HepG2 (cell line): ENCODE data around the gene MIPEP. TPM values are rescaled to one million over a fixed set of nuclear protein-coding genes. Genes with fewer than 3 reads are reported as not detected.

Source experiments
- ATAC-seq: fragments of 200-7000 bp; cut with Tn5 transposase; 3 replicates; pipeline ENCODE4 v1.9.1; 2020; ENCODE audit warnings: mild to moderate bottlenecking, moderate library complexity
- BruUV-seq: library from RNA; stranded (reverse); fragments of 400-500 nt; replicated peaks from 2 replicates; lab custom pipeline; 2021; lab: Mats Ljungman, UMichigan
- CTCF ChIA-PET: fragments of 300-600 bp; formaldehyde crosslinking; extraction: SDS; loops from one replicate; lab custom pipeline; 2021; ENCODE audit warnings: low total read pairs, inconsistent platforms, low intra/inter-chr PET ratio; lab: Yijun Ruan, JAX
- POLR2A ChIA-PET: fragments of 350-600 bp; sonication (Branson Sonifier 250); formaldehyde crosslinking; loops from one replicate; lab custom pipeline; 2020; ENCODE audit warnings: antibody characterized with exemption, inconsistent platforms; lab: Yijun Ruan, JAX
- DNase-seq: peaks from one replicate; pipeline ENCODE4 v3.0.0-alpha.2; 2015; ENCODE audit warnings: low spot score
- FAIRE-seq: peaks from 3 replicates; lab custom pipeline; 2011; peaks lifted over from hg19 to GRCh38; lab: Jason Lieb, UNC
- H2AFZ ChIP-seq: one replicate; pipeline ENCODE4 v1.6.1; 2011; ENCODE audit warnings: low read length, inconsistent platforms
- H3K27ac ChIP-seq: fragments of 300-600 bp; 3 replicates; pipeline ENCODE4 v1.8.0; 2011; ENCODE audit warnings: mixed run types, mild to moderate bottlenecking, mixed read lengths, low read length, inconsistent platforms; ENCODE audit not compliant: insufficient read depth; ENCODE audit errors: extremely low read length
- H3K27me3 ChIP-seq, 2 experiments: fragments of 200-600 bp in 1 of 2; 2 replicates in 1 of 2; 3 replicates in 1 of 2; pipeline versions ENCODE4 v1.6.0 to v1.8.0; 2011; ENCODE audit warnings: low read length in 2 of 2, mild to moderate bottlenecking in 2 of 2, moderate library complexity in 2 of 2, inconsistent platforms in 1 of 2; ENCODE audit not compliant: insufficient read depth in 2 of 2, control insufficient read depth in 1 of 2
- H3K36me3 ChIP-seq, 2 experiments: fragments of 200-600 bp in 1 of 2; replicated peaks in 1 of 2; 2 replicates in 1 of 2; 3 replicates in 1 of 2; pipeline versions ENCODE4 v1.5.1 to v1.8.0; 2011; ENCODE audit warnings: low read length in 2 of 2, inconsistent platforms in 1 of 2; ENCODE audit not compliant: insufficient read depth in 2 of 2, control insufficient read depth in 1 of 2
- H3K4me1 ChIP-seq: 2 replicates; pipeline ENCODE4 v1.5.1; 2012; ENCODE audit warnings: low read length, inconsistent platforms; ENCODE audit not compliant: insufficient read depth
- H3K4me2 ChIP-seq: 2 replicates; pipeline ENCODE4 v1.6.0; 2011; ENCODE audit warnings: low read depth, low read length, inconsistent platforms
- H3K4me3 ChIP-seq, 3 experiments: fragments of 200-600 bp in 1 of 3; sonication (generic), shearing (Covaris generic) in 1 of 3; replicated peaks in 1 of 3; 2 replicates each; pipeline ENCODE4 v1.5.1; 2011 to 2016; ENCODE audit warnings: low read length in 3 of 3, inconsistent platforms in 2 of 3, low read depth in 2 of 3, mild to moderate bottlenecking in 2 of 3, control low read depth in 1 of 3, mixed read lengths in 1 of 3; ENCODE audit not compliant: insufficient read depth in 1 of 3
- H3K79me2 ChIP-seq: one replicate; pipeline ENCODE4 v1.6.1; 2011; ENCODE audit warnings: low read length, inconsistent platforms; ENCODE audit not compliant: insufficient read depth
- H3K9ac ChIP-seq: 2 replicates; pipeline ENCODE4 v1.6.0; 2011; ENCODE audit warnings: mild to moderate bottlenecking, low read depth, low read length, inconsistent platforms; ENCODE audit not compliant: insufficient read depth
- H3K9me3 ChIP-seq: 2 replicates; pipeline ENCODE4 v1.5.1; 2012; ENCODE audit warnings: mild to moderate bottlenecking, low read length
- H4K20me1 ChIP-seq: 2 replicates; pipeline ENCODE4 v1.6.0; 2011; ENCODE audit warnings: inconsistent platforms, mild to moderate bottlenecking, low read length, moderate library complexity; ENCODE audit not compliant: insufficient read depth
- GATAD2A ChIP-seq: IDR thresholded peaks from 2 replicates; pipeline ENCODE4 v1.6.1; 2016
- KLF15 ChIP-seq: sonication (generic); formaldehyde crosslinking; IDR thresholded peaks from 2 replicates; pipeline ENCODE4 v1.8.1; 2023; ENCODE audit warnings: borderline replicate concordance, mild to moderate bottlenecking, inconsistent platforms, missing genetic modification reagents, mixed read lengths
- MAZ ChIP-seq, 2 experiments: sonication (generic) in 1 of 2; formaldehyde crosslinking in 1 of 2; IDR thresholded peaks; 2 replicates each; pipeline versions ENCODE4 v1.5.0 to v1.6.1; 2012 to 2020; ENCODE audit warnings: low read depth in 2 of 2, mild to moderate bottlenecking in 2 of 2, borderline replicate concordance in 1 of 2, improper control_type of control experiment in 1 of 2, low read length in 1 of 2, missing genetic modification reagents in 1 of 2, moderate library complexity in 1 of 2
- ZNF34 ChIP-seq: sonication (generic); formaldehyde crosslinking; IDR thresholded peaks from 2 replicates; pipeline ENCODE4 v1.4.0; 2020; ENCODE audit warnings: mild to moderate bottlenecking, missing genetic modification reagents, borderline replicate concordance
- ZNF557 ChIP-seq: sonication (generic); formaldehyde crosslinking; IDR thresholded peaks from 2 replicates; pipeline ENCODE4 v1.4.0; 2020; ENCODE audit warnings: missing genetic modification reagents
- WGBS: methylation state at CpG from one replicate; pipeline ENCODE4 v1.1.6; 2017; ENCODE audit warnings: low lambda C conversion rate; 5-methylcytosine and 5-hydroxymethylcytosine counted together
- in situ Hi-C: cut with HindIII; loops from 2 replicates; pipeline ENCODE4 v1.10.0; 2017; ENCODE audit warnings: low pct_unique_long_range_greater_than_20kb; ENCODE audit not compliant: extremely low pct_ligation_motif_present
- intact Hi-C: fragments of 100-400 bp; cut with micrococcal nuclease; formaldehyde crosslinking; loops from one replicate; pipeline ENCODE4 v1.10.0; 2022; ENCODE audit not compliant: unreplicated experiment
- polyA plus RNA-seq, 8 experiments: library from polyadenylated mRNA; depleted of rRNA in 3 of 8; stranded (reverse) in 7 of 8; unstranded in 1 of 8; fragments of >200 nt; fragmentation: Illumina TruSeq in 4 of 8; extraction: Trizol in 4 of 8; gene quantifications; 2 replicates each; pipeline versions ENCODE4 v1.2.1 to v1.2.3, GENCODE V29; 2011 to 2016; ENCODE audit warnings: low read depth in 4 of 8, missing spikeins in 1 of 8, mixed read lengths in 1 of 8; ENCODE audit not compliant: insufficient read depth in 1 of 8
- total RNA-seq, 5 experiments: library from RNA; depleted of rRNA; stranded (reverse); fragments of >200 nt; fragmentation: Illumina TruSeq; extraction: Trizol; gene quantifications; 2 replicates each; pipeline ENCODE4 v1.2.3, GENCODE V29; 2016; ENCODE audit warnings: low read depth in 1 of 5
- TF ChIP-seq, protein P1 (sequence below): sonication (generic); formaldehyde crosslinking; IDR thresholded peaks from 2 replicates; pipeline ENCODE4 v1.4.0; 2020; ENCODE audit warnings: missing genetic modification reagents, borderline replicate concordance
- TF ChIP-seq, protein P2 (sequence below): sonication (generic); formaldehyde crosslinking; IDR thresholded peaks from 2 replicates; pipeline ENCODE4 v1.8.1; 2022; ENCODE audit warnings: low read depth, mild to moderate bottlenecking, missing genetic modification reagents

The MIPEP gene
- total and polyA plus RNA-seq, 2 of the 13 experiments (the other 11 are each of a cell fraction or from before 2014, with no cell fraction given) = 9.3 to 24.1 TPM

- TF ChIP-seq, protein P1, sequence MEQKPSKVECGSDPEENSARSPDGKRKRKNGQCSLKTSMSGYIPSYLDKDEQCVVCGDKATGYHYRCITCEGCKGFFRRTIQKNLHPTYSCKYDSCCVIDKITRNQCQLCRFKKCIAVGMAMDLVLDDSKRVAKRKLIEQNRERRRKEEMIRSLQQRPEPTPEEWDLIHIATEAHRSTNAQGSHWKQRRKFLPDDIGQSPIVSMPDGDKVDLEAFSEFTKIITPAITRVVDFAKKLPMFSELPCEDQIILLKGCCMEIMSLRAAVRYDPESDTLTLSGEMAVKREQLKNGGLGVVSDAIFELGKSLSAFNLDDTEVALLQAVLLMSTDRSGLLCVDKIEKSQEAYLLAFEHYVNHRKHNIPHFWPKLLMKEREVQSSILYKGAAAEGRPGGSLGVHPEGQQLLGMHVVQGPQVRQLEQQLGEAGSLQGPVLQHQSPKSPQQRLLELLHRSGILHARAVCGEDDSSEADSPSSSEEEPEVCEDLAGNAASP = no peak
- TF ChIP-seq GATAD2A (CRISPR knock-in tag) = peak; percentile 45; the same call in 1 of the 2 replicates
- TF ChIP-seq, all 625 proteins: peak for 12
Measured at GRCh38 chr13:23796551-23796950, 92.6 kb downstream of the MIPEP start (continued).

DNA sequence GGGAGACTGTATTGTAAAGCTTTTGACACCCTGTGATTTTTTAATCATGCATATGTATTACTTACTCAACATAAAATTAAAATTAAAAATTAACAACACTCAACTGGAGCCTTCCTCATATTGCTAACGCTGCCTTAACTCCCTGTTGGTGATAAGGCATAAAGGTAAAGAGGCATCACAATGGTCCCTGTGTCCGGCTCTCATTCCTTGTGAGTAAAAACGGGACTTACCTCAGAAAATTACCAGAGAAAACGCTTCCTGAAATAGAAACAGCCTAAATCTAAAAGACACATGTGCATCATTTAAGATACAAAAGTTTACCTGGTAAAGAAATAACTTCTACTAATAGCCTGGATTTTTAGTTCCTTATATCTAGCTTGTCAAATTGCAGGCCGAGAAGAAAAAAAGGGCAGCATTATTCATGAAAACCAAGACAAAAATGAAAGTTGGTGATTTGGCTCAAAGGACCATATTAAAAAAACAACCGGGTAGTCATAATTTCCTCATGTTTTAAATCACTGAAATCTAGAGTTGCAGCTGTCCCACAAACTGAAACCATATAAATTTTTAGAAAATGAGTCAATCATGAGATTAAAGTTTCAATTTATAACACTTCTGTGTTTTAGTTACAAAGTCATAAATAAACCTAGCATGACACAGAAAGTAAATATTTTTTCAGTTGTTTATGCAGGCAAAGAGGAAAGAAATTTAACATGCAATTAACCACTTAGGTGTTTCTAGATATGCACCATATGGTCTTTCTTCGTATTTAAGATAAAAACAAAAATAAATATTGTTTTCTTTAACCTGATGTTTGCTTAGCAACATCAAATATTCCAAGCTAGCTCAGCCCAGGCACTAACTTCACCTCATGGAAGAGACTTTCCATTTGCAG lies 94.7 kb downstream of the MIPEP start:
- in situ Hi-C loops = no loop called here
- no peak overlapping the region for H3K4me2 ChIP-seq
- no TSS peak for BruUV-seq

More for the DNA sequence above, 94.7 kb downstream of the MIPEP start:
- TF ChIP-seq ZNF34 (CRISPR knock-in tag) (no peak), KLF15 (no peak), MAZ (IDR thresholded peaks at IDR 0.05; ENCODE audit: borderline replicate concordance, low read depth, low read length) (no peak), MAZ (CRISPR knock-in tag; IDR thresholded peaks at IDR 0.05; ENCODE audit: low read depth) (no peak), ZNF557 (CRISPR knock-in tag) (no peak)
- TF ChIP-seq, protein P2, sequence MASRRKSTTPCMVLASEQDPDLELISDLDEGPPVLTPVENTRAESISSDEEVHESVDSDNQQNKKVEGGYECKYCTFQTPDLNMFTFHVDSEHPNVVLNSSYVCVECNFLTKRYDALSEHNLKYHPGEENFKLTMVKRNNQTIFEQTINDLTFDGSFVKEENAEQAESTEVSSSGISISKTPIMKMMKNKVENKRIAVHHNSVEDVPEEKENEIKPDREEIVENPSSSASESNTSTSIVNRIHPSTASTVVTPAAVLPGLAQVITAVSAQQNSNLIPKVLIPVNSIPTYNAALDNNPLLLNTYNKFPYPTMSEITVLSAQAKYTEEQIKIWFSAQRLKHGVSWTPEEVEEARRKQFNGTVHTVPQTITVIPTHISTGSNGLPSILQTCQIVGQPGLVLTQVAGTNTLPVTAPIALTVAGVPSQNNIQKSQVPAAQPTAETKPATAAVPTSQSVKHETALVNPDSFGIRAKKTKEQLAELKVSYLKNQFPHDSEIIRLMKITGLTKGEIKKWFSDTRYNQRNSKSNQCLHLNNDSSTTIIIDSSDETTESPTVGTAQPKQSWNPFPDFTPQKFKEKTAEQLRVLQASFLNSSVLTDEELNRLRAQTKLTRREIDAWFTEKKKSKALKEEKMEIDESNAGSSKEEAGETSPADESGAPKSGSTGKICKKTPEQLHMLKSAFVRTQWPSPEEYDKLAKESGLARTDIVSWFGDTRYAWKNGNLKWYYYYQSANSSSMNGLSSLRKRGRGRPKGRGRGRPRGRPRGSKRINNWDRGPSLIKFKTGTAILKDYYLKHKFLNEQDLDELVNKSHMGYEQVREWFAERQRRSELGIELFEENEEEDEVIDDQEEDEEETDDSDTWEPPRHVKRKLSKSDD (CRISPR knock-in tag) = no peak
- CTCF ChIA-PET = no interaction called here
- WGBS = 93% methylated on average over 7 of the region's 7 CpGs
- H3K27ac ChIP-seq = no peak overlapping the region
- intact Hi-C loops = no loop called here
- no peaks in the 10 kb centered on the region for H4K20me1 ChIP-seq
- H3K9me3 ChIP-seq = no peaks in the 10 kb centered on the region
- no peak overlapping the region for H3K9ac ChIP-seq
- H3K4me3 ChIP-seq = no peak overlapping the region
- FAIRE-seq (no peak), ATAC-seq (no peak), DNase-seq (no peak)
- POLR2A ChIA-PET = no interaction called here
- H2AFZ ChIP-seq = no peak overlapping the region
- no peaks in the 10 kb centered on the region for H3K27me3 ChIP-seq
- peaks cover 10% of the 10 kb centered on the region for H3K4me1 ChIP-seq
- H3K36me3 ChIP-seq = no peaks in the 10 kb centered on the region
- no peaks in the 10 kb centered on the region for H3K79me2 ChIP-seq
